Iris pigment epithelial cell (primary cell): ENCODE data around the gene CERKL.

Experiments used
- DNase-seq: peaks from one replicate; pipeline ENCODE4 v3.0.0-alpha.2; 2011; ENCODE audit warnings: low read depth

Gene CERKL

GRCh38 chr2:181574321-181574720 lies 82.6 kb downstream of the CERKL start:
- no peak for DNase-seq

GRCh38 chr2:181573140-181573736 lies 83.7 kb downstream of the CERKL start:
- peak; percentile 36 for DNase-seq

GRCh38 chr2:181570833-181571661 lies 85.9 kb downstream of the CERKL start:
- DNase-seq = peak; percentile 2

DNA sequence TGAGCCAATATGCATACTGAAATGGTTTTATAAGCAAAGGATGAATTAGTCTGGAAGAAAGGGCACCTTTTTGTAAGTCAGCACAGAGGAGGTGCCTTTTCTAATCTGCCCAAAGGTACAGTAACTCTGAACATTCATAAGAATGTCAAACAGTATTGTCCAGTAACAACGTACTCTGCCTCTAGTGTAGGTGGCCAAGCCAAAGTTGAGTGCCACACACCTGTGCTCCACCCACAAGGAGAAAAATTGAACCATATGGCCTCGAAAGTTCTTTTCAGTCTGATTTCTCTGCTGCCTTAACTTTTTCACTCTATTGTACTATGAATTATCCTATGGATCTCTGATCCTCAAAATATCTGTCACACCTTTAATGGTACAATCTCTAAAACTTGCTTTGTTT lies 86.8 kb downstream of the CERKL start:
- no peak for DNase-seq

DNA sequence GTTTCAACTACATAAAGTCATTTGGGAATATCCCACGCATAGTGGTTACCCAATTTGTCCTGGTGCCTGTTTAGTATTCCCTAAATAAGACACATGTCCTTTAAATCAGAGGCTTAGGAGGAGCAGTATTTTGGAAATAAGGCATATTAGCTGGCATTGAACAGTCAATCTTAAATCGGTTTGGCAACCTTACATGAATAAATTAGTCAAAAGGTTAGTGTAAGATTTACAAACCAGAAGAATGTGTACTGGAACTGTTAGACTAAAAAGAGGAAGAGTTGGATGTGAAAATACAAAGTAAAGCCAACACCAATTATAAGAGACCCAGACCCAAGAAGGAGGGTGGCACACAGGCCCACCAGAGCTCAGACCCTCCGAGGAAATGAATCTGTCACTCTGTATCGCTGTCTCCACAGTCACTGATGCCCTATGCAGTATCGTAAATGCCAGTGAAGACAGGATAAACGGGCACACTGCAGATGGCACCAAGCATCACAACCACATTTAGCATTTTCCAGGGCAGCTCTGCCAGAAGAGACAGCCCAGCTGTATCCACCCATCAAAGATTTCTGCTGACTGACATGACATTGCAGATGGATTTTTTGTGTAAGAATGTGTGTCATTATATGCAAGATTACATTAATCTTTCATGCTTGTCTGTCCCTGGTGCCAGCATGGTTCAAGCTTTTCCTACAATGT lies 90.4 kb downstream of the CERKL start:
- DNase-seq = no peak

- no peak for DNase-seq
Observed at GRCh38 chr2:181563101-181563692, 93.7 kb downstream of the CERKL start.

GRCh38 chr2:181558371-181558770 lies 98.5 kb downstream of the CERKL start:
- DNase-seq = no peak

- no peak for DNase-seq
Observed at GRCh38 chr2:181554061-181554830, 102.7 kb downstream of the CERKL start.

- no peak for DNase-seq
Observed at GRCh38 chr2:181553244-181553643, 103.7 kb downstream of the CERKL start.

DNA sequence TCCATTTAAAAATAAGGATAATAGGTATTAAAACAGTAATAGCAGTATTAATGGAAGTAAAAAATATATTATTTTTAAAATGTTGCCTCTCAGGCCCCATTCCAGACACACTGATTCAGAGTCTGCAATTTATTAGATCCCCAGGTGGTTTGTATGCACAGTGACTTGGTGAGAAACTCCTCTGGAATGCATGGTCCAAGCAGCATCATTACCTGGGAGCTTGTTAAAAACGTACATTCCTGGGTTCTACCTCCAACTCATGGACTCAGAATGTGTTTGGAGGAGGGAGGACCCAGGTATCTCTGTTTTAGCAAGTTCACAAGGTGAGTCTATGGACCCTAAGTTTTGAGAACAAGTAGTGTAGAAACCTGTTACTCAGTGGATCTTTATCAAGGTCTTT lies 104.1 kb downstream of the CERKL start:
- DNase-seq = peak; percentile 42

DNA sequence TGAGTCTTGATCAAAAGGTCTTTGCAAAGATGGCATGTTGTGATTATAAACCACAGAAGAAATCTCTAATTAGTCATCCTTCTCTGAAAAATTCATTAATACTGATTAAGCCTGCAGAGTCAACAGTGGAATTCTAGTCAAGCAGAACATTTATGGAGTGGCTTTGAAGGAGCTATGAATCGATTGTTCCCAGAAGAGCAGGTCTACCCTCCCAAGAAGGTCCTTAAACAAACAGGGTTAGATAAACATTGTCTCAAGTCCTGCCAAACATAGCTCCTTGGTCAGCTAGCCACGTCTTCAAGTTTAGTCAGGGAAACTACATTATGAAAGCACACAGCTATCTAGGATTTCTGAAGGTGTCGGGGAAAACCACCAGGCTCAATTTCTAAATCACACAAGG lies 110.8 kb downstream of the CERKL start:
- peak; percentile 54 for DNase-seq

DNA sequence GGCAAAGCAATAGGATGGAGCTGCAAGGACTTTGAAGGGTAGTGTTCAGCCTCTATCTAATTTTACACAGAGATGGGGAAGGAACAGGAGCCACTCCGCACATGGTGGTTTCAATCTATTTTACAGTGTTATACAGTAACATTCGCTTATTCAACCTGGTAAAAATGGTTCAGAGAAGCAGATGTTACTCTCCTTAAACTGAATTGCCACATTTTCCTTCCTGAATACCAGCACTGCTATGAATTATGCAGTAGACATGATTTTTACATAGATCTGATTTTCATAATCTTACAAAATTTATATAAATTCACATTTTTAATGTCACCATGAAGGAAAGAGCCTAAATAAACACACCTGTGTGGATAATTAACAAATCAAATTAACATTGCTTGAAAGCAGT lies 114.7 kb downstream of the CERKL start:
- no peak for DNase-seq

GRCh38 chr2:181540421-181540820 lies 116.5 kb downstream of the CERKL start:
- DNase-seq = no peak

GRCh38 chr2:181536730-181537129 lies 120.2 kb downstream of the CERKL start:
- DNase-seq = no peak

DNA sequence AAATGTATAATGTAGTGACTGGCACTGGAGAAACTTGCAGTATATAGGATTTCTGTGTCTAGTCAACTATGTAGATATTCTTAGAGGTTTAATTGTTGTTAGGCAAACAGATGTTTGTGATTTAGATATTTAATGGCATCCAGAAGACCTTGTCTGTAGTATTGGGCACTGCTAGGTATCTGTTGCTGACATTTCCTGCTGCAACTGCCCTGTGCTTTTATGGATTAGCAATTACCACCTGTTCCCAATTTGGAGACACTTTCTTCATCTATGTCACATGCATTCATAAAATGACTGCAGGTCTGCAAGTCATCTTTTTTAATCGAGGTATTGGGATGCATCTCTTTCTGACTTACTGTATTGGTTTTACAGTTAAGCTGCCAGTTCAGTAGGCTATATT lies 128.5 kb downstream of the CERKL start:
- no peak for DNase-seq

DNA sequence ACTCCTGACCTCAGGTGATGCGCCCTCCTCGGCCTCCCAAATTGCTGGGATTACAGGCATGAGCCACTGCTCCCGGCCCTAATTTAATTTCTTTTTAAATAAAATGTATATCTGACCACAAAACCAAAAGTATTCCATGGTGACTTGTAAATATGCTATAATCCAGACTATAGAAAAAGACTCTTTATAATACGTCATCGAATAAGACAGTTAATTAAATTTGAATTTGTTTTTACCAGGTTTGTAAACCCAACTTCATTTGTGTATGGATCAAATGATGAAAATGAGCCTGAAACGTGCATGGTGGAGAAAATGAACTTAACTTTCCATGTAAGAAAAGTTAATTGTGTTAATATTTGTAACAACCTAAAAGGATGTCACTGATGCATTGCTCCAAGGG lies 129.8 kb downstream of the CERKL start:
- no peak for DNase-seq

DNA sequence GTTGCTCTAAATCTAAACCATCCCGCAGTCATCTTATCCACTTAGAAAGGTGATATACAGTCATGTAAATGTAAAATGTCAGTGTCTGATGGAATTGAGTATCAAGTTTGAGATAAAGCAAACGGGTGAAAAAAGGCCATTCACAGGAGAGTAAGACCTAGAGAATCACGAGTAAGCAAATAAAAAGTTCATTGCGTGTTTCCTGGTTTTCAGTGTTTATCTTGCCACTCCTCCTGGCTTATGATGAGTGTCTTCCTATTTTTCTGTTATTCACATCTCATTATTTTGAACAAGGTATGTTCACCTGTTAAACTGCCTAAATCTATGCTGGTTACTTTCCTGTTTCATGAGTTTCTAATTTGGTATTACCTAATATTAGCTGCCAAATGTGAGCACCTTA lies 130.9 kb downstream of the CERKL start:
- no peak for DNase-seq

GRCh38 chr2:181523756-181524155 lies 133.1 kb downstream of the CERKL start:
- DNase-seq = no peak

DNA sequence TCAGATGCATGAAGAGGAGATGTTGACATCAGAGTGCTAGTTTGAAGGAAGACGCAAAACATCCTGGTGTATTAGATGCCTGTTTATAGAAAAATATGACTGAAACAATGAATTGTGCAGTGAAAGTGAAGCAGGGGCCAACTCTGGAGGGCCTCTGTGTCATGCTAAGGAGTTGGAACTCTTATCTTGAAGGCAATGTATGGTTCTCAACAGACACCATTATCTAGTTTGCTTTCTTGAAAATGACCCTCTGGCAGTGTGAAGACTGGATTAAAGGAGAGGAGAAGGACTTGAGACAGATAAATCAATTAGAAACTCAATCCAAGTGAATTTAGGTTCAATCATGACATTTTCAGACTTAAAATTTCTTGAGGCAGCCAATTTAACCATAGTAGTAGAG lies 136.7 kb downstream of the CERKL start:
- no peak for DNase-seq

GRCh38 chr2:181517685-181518301 lies 139.1 kb downstream of the CERKL start:
- peak; percentile 10 for DNase-seq

- no peak for DNase-seq
Observed at GRCh38 chr2:181516992-181517391, 139.9 kb downstream of the CERKL start.

GRCh38 chr2:181515719-181516118 lies 141.2 kb downstream of the CERKL start:
- no peak for DNase-seq
